Activated CD8-positive, alpha-beta memory T cell treated with anti-CD3 and anti-CD28 coated beads, Interleukin-2, amount 50 U/mL, for 24 hours (primary cell): ENCODE results near the gene POT1.

Experiments
- DNase-seq: peaks from one replicate; pipeline ENCODE4 v3.0.0-alpha.2; 2020; ENCODE audit errors: extremely low read depth

Gene POT1

GRCh38 chr7:124773339-124773738 lies 156.3 kb downstream of the POT1 start:
- DNase-seq = no peak
